ENCODE data around the gene KLHL26. TPM values are rescaled to one million over a fixed set of nuclear protein-coding genes. Genes with fewer than 3 reads are reported as not detected.
A peak's percentile ranks its signal among the peaks of the same experiment; 100 is the strongest.

The KLHL26 gene
- polyA plus RNA-seq, 12 donors, result 2.8 to 8.5 (median 3.8) TPM; not detected in 1

DNA sequence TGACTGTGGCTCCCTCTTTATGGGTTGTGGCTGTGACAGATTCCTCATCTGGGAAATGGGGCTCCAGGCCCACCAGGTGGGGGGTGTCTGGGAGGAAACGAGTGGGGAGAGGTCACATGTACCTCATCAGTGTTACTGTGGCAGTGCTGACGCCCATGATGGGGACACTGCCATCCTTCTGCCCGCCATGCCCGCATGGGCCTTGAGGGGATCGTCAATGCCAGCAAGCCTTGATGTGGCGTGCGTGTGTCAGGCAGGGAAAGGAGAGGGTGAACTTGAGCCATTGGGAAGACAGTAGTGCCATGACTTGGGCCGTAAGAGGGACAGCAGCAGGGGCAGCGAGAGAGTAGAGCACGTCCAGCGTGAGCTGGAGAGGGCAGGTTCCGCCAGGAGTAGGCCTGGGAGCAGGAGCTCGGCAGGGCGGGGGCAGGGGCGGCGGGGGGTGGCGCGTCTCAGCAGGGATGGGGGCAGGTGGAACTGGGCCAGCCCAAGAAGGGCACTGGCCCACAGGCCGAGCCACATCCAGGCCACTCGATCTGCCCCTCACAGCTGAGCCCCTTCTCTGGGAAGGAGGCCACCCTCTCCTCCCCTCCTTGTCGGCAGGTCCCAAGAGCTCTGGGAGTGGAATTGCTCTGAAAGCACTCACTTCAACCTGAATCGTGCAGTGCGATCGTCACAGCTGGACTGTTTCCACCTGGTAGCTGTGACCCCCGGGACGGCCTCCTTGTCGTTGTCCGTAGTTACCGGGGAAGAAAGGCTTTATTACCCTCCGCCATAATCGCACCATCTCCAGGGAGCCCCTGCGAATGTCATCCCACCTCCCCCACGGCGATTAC, 9.9 kb downstream of the KLHL26 start:
- no peak for DNase-seq

- DNase-seq, result no peak
Measured at GRCh38 chr19:18647371-18647767, 10.5 kb downstream of the KLHL26 start.

DNA sequence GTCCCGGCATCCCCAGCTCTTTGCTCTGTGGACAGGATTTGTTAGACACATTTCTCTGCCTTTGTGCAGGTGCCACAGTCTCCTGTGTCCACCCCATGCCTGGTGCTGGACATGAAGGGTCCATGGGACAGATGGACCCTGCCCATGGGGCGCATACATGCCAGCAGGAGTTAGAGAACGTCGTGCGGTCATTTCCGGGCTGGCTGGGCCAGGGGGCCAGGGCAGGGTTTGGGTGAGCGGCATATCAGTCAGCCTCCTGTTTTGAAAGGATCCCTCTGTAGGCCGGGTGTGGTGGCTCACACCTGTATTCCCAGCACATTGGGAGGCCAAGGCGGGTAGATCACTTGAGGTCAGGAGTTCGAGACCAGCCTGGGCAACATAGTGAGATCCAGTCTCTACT, 11.0 kb downstream of the KLHL26 start:
- no peak for DNase-seq

DNA sequence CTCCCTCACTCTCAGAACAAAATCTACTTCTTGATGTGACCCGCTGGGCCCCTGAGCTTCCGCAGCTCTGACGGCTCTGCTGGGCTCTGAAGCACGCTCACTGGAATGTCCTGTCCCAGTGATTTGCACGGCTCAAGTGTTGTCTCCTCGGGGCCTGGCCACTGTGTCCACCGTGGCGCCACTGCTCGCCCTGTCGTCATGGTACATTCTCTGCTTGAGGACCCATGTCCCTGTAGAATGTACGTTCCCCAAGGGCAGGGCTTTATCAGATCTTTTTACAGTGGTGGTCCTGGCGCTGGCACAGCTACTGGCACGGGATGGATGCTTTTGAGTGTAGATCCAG, 12.1 kb downstream of the KLHL26 start:
- DNase-seq, result no peak

DNA sequence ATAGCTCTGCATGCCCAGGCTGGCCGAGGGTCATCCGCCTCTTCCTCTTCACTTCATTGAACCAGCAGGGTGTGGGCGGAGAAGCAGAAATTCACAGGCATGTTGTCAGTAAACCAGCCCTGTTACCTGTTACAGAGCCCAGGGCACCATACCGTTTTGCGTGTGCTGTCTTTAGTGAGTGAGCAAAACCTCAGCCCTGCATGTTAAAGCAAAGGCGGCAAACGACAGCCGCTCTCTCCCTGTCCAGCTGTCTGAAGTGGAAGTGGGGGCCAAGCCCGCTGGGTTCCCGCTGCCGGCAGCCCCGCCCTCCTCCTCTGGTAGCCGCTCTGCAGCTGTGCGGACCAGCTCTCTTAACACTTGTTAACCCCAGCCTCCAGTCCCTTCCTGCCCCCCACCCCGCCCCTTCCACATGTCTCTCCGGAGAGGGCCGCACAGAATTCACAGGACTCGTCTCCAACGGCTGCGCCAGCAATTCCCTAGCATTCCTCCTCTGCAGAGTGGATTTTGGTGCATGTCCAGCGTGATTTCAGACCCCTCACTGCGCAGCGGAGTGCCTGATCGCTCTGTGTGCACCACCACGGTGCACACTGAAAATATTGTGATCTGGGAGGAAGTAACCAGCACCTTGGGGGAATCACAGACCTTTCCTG, 12.7 kb downstream of the KLHL26 start:
- DNase-seq, result peak; percentile 79

GRCh38 chr19:18650021-18650390, 13.2 kb downstream of the KLHL26 start:
- no peak for DNase-seq

GRCh38 chr19:18650468-18651041, 13.7 kb downstream of the KLHL26 start:
- peak; percentile 74 for DNase-seq

GRCh38 chr19:18651300-18651699, 14.5 kb downstream of the KLHL26 start:
- DNase-seq, result no peak

DNA sequence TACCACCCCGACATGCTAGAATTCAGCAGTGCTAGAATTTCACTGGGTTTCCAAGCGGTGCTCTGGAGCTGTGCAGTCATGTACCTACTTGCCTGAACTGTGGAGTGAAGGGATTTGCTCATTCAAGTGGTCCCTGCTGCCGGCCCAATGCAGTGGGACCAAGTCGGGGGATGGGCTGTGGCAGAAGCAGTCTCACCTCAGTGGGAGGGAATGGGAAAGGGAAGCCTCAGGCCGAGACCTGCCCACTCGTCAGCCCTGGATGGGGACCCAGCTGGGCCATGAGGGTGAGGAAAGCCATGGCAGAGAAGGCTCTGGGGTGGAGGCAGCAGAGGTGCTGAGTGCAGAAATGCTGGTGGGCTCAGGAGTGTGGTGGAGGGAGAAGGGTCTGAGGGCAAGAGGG, 14.9 kb downstream of the KLHL26 start:
- no peak for DNase-seq

GRCh38 chr19:18653853-18654252, 17.0 kb downstream of the KLHL26 start:
- no peak for DNase-seq

DNA sequence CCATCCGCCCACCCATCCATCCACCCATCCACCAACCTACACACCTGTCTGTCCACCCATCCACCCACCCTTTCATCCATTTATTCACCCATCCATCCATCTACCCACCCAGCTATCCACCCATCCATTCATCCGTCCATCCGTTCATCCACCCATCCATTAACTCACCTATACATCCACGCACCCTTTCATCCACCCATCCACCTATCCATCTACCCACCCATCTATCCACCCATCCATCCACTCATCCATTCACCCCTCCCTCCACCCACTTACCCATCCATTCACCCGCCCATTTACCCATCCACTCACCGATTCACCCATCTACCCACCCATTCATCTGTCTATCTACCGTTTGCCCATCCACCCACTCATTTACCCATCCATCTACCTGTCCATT, 17.6 kb downstream of the KLHL26 start:
- no peak for DNase-seq

- no peak for DNase-seq
Measured at GRCh38 chr19:18655173-18655844, 18.5 kb downstream of the KLHL26 start.

DNA sequence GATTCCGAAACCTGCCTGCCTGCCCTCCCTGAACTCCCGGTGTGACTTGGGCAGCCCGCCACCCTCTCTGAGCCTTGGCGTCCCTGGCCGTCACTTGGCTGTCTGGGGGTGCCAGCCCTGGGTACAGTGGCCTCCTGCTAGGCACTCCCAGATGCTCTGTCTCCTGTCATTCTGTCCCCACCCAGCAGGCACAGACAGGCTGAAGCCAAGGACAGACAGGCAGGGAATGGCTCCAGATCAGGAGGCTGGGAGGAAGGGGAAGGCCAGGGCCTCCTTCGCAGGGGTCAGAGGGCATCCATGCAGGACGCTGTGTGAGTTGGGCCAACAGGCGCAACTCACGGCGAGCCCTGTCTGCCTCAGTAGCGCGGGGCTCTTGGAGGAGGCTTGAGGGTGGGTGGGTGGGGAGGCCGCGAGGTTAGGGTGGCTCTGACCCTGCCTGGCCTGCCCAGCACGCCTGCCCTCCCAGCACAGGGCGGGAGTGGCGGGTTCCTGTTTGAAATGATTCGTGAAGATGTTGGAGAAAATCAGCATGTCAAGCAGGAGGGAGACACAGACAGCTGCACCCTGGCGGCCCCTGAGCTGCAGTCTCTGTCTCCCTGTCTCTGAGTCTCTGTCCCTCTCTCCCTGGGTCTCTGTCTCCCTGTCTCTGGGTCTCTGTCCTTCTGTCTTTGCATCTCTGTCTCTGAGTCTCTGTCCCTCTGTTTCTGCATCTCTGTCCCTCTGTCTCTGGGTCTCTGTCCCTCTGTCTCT, 19.7 kb downstream of the KLHL26 start:
- no peak for DNase-seq

- no peak for DNase-seq
Measured at GRCh38 chr19:18657590-18658365, 20.9 kb downstream of the KLHL26 start.

- no peak for DNase-seq
Measured at GRCh38 chr19:18658366-18658855, 21.6 kb downstream of the KLHL26 start.

DNA sequence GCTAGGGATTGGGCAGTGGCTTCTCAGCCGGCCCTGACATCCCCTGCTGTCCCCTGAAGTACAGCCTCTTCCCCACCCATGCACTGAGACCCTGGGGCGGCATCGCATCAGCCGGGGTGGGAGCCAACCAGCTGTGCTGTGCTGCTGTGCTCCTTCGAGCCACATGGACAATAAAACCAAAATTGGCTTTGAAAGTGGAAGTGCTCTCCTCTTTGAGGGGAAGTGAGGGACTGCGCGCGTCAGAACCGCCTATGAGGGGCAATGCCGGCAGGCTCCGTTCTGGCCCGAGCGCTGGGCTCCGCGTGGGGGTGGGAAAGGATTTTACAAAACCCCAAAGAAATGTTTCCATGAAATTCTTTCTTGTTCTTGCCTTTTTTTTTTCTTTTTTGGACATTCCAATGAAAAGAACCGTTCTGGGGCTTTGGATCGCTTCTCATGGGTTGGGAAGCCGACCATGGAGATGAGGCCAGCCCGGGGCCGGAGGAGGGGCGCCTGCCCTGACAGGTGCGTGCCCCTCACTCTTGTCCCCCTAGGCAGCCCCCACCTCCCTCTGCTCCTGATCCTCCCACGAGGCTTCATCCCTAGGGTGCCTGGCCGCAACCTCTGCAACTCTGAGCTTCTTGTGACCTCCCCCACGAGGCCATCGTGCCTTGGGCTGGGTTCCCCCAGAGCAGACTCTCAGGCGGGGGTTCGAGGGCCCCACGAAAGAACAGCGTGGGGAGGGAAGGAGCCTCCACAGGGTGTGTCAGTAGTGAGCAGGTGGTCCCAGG, 22.6 kb downstream of the KLHL26 start:
- peak; percentile 71 for DNase-seq

GRCh38 chr19:18660051-18660910, 23.5 kb downstream of the KLHL26 start:
- no peak for DNase-seq

DNA sequence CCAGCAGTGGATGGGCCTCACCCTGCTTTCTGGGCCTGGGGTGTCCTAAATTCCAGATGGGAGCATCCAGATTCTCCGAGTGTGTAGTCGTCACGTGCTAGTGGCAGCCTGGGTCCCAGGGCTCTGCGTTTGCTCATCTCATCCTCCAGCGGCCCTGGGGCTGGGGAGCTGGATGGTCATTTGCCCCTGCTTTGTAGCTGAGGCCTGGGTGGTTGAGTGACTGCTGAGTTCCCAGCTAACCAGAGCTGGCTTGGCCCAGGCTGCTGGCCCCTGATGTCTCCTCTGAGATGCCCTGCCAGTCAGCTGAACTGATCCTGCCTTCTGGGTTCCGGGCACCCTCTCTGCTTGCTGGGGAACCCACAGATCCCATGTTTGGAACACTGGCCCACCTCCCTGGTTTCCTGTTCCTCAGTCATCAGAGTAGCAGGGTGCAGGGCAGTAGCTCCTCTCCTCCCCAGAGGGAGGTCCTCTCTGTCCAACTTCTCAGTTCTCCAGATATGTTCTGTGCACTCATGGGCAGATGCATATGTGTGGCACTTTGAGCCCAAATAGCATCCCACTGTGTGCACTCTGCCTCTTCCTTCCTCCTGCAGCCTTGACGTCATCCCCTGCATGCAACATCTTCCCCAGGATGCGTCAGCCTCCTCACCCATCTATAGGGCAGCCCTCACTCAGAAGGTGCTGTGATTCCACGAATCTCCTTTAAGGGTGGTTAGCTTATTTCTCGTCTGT, 24.3 kb downstream of the KLHL26 start:
- DNase-seq, result no peak
